Pons (tissue), 1 donor: ENCODE data around the gene ISG15.

ENCODE experiments used
- DNase-seq: peaks from one replicate; pipeline ENCODE4 v3.0.0-alpha.2; 2016; ENCODE audit warnings: low spot score

The ISG15 gene

GRCh38 chr1:1061682-1062345 is 48.5 kb downstream of the ISG15 start:
- no peak for DNase-seq

DNA sequence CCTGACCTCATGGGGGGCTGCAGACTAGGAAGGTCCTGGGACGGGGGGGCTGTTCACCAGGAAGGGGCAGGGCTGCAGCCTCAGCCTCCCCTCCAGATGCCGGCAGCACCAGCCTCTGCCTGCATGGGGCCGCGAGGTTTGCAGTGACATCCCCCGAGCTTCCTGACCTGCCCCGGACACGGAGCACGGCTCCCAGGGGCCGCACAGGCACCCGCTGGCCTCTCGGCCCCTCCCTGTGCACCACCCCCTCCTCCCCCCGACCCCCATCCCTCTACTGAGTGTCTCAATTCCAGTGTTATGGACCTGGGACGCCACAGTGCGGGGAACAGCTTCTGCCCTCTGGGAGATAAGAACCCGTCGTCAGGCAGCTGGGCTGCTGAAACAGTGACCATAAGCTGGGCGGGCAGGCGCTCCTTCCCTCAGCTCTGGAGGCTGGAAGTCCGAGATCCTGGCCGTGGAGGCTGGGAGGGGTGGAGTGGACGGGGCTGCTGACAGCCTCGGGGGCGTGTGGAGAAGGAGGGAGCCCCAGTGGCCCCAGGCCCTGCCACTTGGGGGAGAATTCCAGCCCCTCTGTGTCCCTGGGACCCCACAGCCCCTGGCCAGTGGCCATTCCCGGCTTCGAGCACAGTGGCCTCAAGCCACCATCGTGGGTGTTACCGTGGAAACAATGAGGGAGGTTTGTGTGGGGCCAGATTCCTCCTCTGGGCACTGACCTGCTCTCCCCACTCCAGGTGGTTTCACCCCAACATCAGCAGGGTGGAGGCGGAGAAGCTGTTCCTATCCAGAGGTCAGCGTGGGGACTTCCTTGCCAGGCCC is 49.3 kb downstream of the ISG15 start:
- no peak for DNase-seq

- DNase-seq, result no peak
Measured at GRCh38 chr1:1063261-1063944, 50.1 kb downstream of the ISG15 start.
